ENCODE measurements around the gene UEVLD. TPM values are rescaled to one million over a fixed set of nuclear protein-coding genes. Genes with fewer than 3 reads are reported as not detected.

The UEVLD gene
- total RNA-seq, result 27.1 and 31.4 TPM in 2 replicates

GRCh38 chr11:18588297-18589252 lies at the start of gene UEVLD:
Gene UEVLD, minus strand, starts transcription at chr11:18588734. Its CDS starts 80 bp downstream, at chr11:18588654.

GRCh38 chr11:18634140-18635032 lies 45.9 kb upstream of the UEVLD start, which contains the start of gene SPTY2D1:
Gene SPTY2D1, minus strand, starts transcription at chr11:18634342. Its CDS starts 85 bp downstream, at chr11:18634257.

GRCh38 chr11:18599739-18600230 lies 11.3 kb upstream of the UEVLD start, which contains the start of gene MISFA:
Gene MISFA, plus strand, starts transcription at chr11:18599789. Its CDS starts 140 bp downstream, at chr11:18599929.

DNA sequence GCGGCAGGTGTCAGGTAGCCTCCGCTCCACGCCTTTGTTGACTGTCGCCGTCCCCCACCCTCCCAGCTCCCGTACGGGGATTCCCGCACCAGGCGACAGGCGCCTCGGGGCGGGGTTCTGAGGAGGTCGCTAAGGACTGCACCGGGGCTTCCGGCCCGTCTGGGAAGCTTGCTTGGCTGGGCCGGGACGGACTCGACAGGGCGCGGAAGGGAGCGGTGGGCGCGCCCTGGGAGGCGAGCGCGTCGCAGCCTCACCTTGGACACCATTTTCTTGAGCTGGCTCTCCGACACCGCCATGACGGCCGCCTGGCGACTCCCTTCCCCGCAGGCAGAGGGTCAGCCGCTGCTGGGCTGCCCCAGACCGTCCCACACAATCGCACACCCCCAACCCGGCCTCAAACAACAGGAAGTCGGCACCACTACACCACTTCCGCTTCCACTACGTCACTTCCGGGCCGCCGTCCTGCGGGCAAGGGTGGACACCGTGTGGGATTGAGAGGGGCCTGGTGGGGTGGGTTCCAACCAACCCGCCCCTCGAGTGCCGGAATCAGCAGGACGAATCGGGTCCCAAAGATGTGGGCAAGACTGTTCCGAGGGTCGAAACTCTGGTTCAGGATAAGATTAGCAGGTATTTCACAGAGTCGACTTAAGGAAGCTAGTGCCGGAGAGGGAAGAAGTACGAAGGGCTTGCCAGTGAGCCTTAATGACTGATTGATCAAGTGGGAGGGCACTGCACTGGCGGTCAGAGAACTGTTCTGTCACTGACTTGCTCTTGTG lies 61.8 kb downstream of the UEVLD start, which contains the start of gene TSG101:
TSS of gene TSG101 (minus strand) at position 422 of the 776 bp plus-strand sequence. CDS start at position 296, 126 bp downstream.

Other genes with a start within 250 kb of the UEVLD start
- gene LDHA, start 194.2 kb downstream of the UEVLD start, total RNA-seq, result 521 and 846 TPM in 2 replicates
- gene LDHC, start 176.4 kb downstream of the UEVLD start, total RNA-seq, result 1.9 TPM in 1 of 2 replicates, not detected in the other
- gene LDHAL6A, start 132.9 kb downstream of the UEVLD start, total RNA-seq, result not detected in 2 replicates
- 65.7 and 78.9 TPM in 2 replicates for gene TSG101, start 61.8 kb downstream of the UEVLD start, total RNA-seq
- gene MISFA, start 11.1 kb upstream of the UEVLD start, total RNA-seq, result 1.3 and 1.5 TPM in 2 replicates
- 21.9 and 25.1 TPM in 2 replicates for gene SPTY2D1, start 45.6 kb upstream of the UEVLD start, total RNA-seq
- 0.11 and 0.25 TPM in 2 replicates for gene TMEM86A, start 110.0 kb upstream of the UEVLD start, total RNA-seq
- gene IGSF22, start 137.5 kb upstream of the UEVLD start, total RNA-seq, result not detected in 2 replicates
- gene PTPN5, start 203.1 kb upstream of the UEVLD start, total RNA-seq, result under 0.01 TPM in 1 of 2 replicates, not detected in the other